GM18498 (cell line): Measurements from ENCODE around the gene ATP5MG.

Source experiments
- ATAC-seq: cut with Tn5 transposase; IDR thresholded peaks from one replicate; pipeline ENCODE4 v1.9.1; 2021; ENCODE audit warnings: mild to moderate bottlenecking, moderate library complexity; ENCODE audit not compliant: unreplicated experiment

ATP5MG gene

GRCh38 chr11:118439646-118440045 is 38.2 kb downstream of the ATP5MG start:
- no peak for ATAC-seq

GRCh38 chr11:118441770-118442275 is 40.4 kb downstream of the ATP5MG start:
- ATAC-seq: no peak

- ATAC-seq: no peak
These were observed 40.9 kb downstream of the ATP5MG start for GRCh38 chr11:118442301-118442700.

- no peak for ATAC-seq
These were observed 41.6 kb downstream of the ATP5MG start for GRCh38 chr11:118442908-118443589.

GRCh38 chr11:118443590-118444218 is 42.3 kb downstream of the ATP5MG start:
- ATAC-seq: no peak

- no peak for ATAC-seq
These were observed 46.0 kb downstream of the ATP5MG start for GRCh38 chr11:118447423-118447822.

- ATAC-seq: peak; percentile 83
These were observed 46.9 kb downstream of the ATP5MG start for GRCh38 chr11:118448294-118448693.

DNA sequence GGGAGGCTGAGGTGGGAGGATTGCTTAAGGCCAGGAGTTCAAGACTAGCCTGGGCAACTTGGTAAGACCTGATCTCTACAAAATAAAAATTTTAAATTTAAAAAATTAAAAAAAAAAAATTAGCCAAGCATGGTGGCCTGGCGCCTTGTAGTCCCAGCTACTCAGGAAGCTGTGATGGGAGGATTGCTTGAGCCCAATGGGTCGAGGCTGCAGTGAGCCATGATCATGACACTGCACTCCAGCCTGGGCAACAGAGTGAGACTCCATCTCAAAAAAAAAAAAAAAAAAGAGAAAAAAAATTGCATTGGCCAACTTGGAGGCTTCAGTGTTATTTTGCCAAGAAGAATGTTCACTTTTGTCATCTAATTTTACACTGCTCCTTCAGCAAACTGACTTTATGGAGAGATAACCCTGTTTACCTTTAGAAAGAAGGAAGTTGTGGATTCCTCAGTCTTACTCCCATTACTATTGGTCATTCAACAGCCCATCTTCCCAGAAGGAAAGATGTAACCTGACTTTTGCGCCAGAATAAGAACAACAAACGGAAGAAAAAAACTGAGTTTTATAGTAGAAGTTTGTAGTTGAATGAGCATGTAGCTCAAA is 48.0 kb downstream of the ATP5MG start:
- no peak for ATAC-seq

- ATAC-seq: no peak
These were observed 49.0 kb downstream of the ATP5MG start for GRCh38 chr11:118450451-118450850.
